Measurements from ENCODE around the gene UXT. TPM values are rescaled to one million over a fixed set of nuclear protein-coding genes. Genes with fewer than 3 reads are reported as not detected.

Gene UXT
- total and polyA plus RNA-seq, 2 donors (not counting 3 experiments of a cell fraction or from before 2014, with no cell fraction given): 91.2 to 153 TPM

GRCh38 chrX:47683829-47684205, 24.8 kb upstream of the UXT start:
- H3K9me1 ChIP-seq (replicated peaks; ENCODE audit: control insufficient read depth, extremely low read depth, insufficient read depth, low read length): no peaks in the 10 kb centered on the region
- no peak for TF ChIP-seq POLR2A (IDR thresholded peaks at IDR 0.05; ENCODE audit: low read depth, low read length)
- TF ChIP-seq CTCF (IDR thresholded peaks at IDR 0.05; ENCODE audit: extremely low read depth in 1 of 2, insufficient read depth in 1 of 2, low read depth in 1 of 2, low read length in 2 of 2): no peak
- no peak for TF ChIP-seq GATA2 (IDR thresholded peaks at IDR 0.05; ENCODE audit: insufficient read depth, insufficient read length, low read depth, low read length)
- TF ChIP-seq MYC (IDR thresholded peaks at IDR 0.05; ENCODE audit: low read depth, low read length): no peak
- no peak for TF ChIP-seq POLR2AphosphoS5 (IDR thresholded peaks at IDR 0.05; ENCODE audit: insufficient read depth, low read depth, low read length)
- no peak for TF ChIP-seq EZH2 (IDR thresholded peaks at IDR 0.05; ENCODE audit: borderline replicate concordance, low read depth, low read length, severe bottlenecking)
- no peak for TF ChIP-seq FOS (IDR thresholded peaks at IDR 0.05; ENCODE audit: borderline replicate concordance, insufficient read depth, low read length)
- TF ChIP-seq MAX (IDR thresholded peaks at IDR 0.05; ENCODE audit: insufficient read depth, insufficient read length): no peak
- no peak for TF ChIP-seq JUN (IDR thresholded peaks at IDR 0.05; ENCODE audit: borderline replicate concordance, insufficient read depth, insufficient read length, low read depth)
- no peak for DNase-seq (ENCODE audit: low read depth, low spot score)
- dilution Hi-C loops (cut with MboI; ENCODE audit: extremely low pct_ligation_motif_present, low sequenced_read_pairs) (no loop called here), intact Hi-C loops (cut with micrococcal nuclease) (no loop called here)
- H3K36me3 ChIP-seq (ENCODE audit: control insufficient read depth in 2 of 2, extremely low read depth in 1 of 2, insufficient read depth in 2 of 2, low read length in 2 of 2): no peaks in the 10 kb centered on the region
- POLR2A ChIA-PET: no interaction called here
- no peak overlapping the region for H2AFZ ChIP-seq (ENCODE audit: low read depth, low read length)
- H3K4me1 ChIP-seq (ENCODE audit: control insufficient read depth, extremely low read depth, insufficient read depth, low read length): no peaks in the 10 kb centered on the region
- no peaks in the 10 kb centered on the region for H3K27me3 ChIP-seq (ENCODE audit: control insufficient read depth in 2 of 2, insufficient read depth in 2 of 2, low read length in 2 of 2)
- H4K20me1 ChIP-seq (replicated peaks; ENCODE audit: control insufficient read depth, extremely low read depth, insufficient read depth, low read length): no peaks in the 10 kb centered on the region
- H3K9ac ChIP-seq (replicated peaks; ENCODE audit: extremely low read depth, insufficient read depth, low read length): no peak overlapping the region
- H3K27ac ChIP-seq (ENCODE audit: insufficient read depth, low read depth, low read length): no peak overlapping the region
- no peak for FAIRE-seq
- no TSS peak for BruUV-seq (replicated peaks)
- H3K9me3 ChIP-seq (replicated peaks; ENCODE audit: control insufficient read depth, insufficient read depth, low read length): no peaks in the 10 kb centered on the region
- no peak overlapping the region for H3K4me2 ChIP-seq (ENCODE audit: insufficient read depth, low read length)
- H3K4me3 ChIP-seq (replicated peaks in 1 of 3; ENCODE audit: insufficient read depth in 1 of 3, low read depth in 1 of 3, low read length in 3 of 3): no peak overlapping the region
- CTCF ChIA-PET: no interaction called here
- H3K79me2 ChIP-seq (ENCODE audit: control insufficient read depth, insufficient read depth, low read length): no peaks in the 10 kb centered on the region

Data from endothelial cell of umbilical vein (primary cell).